Measurements from ENCODE around the gene KYAT1. TPM values are rescaled to one million over a fixed set of nuclear protein-coding genes. Genes with fewer than 3 reads are reported as not detected.

Gene KYAT1
- polyA plus RNA-seq, 2 of the 4 experiments (the other 2 are of a cell fraction): 8.4 to 10.0 TPM

DNA sequence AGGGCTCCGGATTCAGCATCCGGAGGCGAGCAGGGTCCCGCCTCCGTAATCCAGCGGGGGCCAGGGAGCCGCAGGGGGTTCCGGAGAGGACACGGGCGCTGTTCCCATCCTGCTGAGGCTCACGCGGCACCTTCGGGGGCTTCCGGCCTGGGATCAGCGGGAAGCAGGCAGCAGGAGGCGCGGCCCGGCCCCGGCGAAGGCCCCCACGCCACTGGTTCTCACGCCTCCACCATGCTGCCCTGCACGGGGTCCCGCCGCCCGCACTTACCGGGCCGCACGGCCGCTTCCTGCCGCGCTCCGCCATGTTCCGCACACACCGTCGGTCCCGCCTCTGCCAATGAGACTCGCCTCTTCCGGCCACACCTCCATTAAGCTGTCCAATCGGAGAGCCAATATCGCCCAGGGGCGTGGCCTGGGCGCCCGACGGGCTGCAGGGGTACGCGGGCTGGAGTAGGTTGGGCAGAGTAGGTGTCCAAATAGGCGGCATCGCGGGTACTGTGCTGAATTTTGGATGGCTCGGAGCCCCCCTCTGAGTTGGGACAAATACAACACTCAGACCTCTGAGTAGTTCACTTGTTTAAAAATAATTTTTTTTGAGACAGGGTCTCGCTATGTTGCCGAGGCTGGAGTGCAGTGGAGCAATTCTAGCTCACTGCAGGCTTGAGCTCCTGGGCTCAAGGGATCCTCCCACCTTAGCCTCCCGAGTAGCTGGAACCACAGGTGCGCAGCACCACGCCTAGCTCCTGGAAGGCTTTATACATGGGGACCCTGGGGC lies 52.1 kb downstream of the KYAT1 start, which contains the start of gene SPOUT1:
SPOUT1 (minus strand) TSS at position 318 of the 775 bp plus-strand sequence; CDS start at position 304, 14 bp downstream.
- POLR2A ChIA-PET: interaction anchor here (0.6 to 1.4 kb wide), 7 partner anchors 9 to 687 kb away, joined by 3 to 24 read pairs (median 4); partner anchors contain the start of gene ENDOG
- Histone ChIP-seq H3K4me2 (peak within 1 kb of the TSS; percentile 80), H3K4me1 (peaks cover 5% of the 10 kb centered on the region; the same call in 1 of the 3 replicates), H3K27ac (peak within 1 kb of the TSS; percentile 83 to 94), H3K4me3 (peak within 1 kb of the TSS; percentile 84), H3K9me3 (no peaks in the 10 kb centered on the region)
- CTCF ChIA-PET: interaction anchor here (0.5 to 1.2 kb wide), 6 partner anchors 10 to 194 kb away, joined by 3 to 12 read pairs (median 3); partner anchors contain the start of gene ENDOG
- ATAC-seq: peak; percentile 95 to 97
- WGBS (ENCODE audit: missing lambda C conversion rate): 3% methylated on average over 36 of the region's 56 CpGs
- peak; percentile 54 for FAIRE-seq
- no peak for TF ChIP-seq SREBF2 (IDR thresholded peaks at IDR 0.05)
- TF ChIP-seq, protein P1, sequence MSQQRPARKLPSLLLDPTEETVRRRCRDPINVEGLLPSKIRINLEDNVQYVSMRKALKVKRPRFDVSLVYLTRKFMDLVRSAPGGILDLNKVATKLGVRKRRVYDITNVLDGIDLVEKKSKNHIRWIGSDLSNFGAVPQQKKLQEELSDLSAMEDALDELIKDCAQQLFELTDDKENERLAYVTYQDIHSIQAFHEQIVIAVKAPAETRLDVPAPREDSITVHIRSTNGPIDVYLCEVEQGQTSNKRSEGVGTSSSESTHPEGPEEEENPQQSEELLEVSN (IDR thresholded peaks at IDR 0.05; ENCODE audit: borderline replicate concordance, low read depth): peak; percentile 58; the same call in 1 of the 2 replicates
- TF ChIP-seq, protein P2, sequence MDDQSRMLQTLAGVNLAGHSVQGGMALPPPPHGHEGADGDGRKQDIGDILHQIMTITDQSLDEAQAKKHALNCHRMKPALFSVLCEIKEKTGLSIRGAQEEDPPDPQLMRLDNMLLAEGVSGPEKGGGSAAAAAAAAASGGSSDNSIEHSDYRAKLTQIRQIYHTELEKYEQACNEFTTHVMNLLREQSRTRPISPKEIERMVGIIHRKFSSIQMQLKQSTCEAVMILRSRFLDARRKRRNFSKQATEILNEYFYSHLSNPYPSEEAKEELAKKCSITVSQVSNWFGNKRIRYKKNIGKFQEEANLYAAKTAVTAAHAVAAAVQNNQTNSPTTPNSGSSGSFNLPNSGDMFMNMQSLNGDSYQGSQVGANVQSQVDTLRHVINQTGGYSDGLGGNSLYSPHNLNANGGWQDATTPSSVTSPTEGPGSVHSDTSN (IDR thresholded peaks at IDR 0.05): no peak
- TF ChIP-seq KDM5A (IDR thresholded peaks at IDR 0.05): peak; percentile 91
- TF ChIP-seq POLR2A (IDR thresholded peaks at IDR 0.05; ENCODE audit: low read length): peak; percentile 91
- no peak for TF ChIP-seq EHF (CRISPR knock-in tag; IDR thresholded peaks at IDR 0.05)
- TF ChIP-seq, protein P3, sequence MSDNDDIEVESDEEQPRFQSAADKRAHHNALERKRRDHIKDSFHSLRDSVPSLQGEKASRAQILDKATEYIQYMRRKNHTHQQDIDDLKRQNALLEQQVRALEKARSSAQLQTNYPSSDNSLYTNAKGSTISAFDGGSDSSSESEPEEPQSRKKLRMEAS (IDR thresholded peaks at IDR 0.05): peak; percentile 86
- no peak for TF ChIP-seq HEYL (CRISPR knock-in tag; IDR thresholded peaks at IDR 0.05)
- TF ChIP-seq PHF8 (IDR thresholded peaks at IDR 0.05; ENCODE audit: borderline replicate concordance, low read depth): peak; percentile 37; the same call in 1 of the 2 replicates
- no peak for TF ChIP-seq NFE2L2 (conservative IDR thresholded peaks at IDR 0.05; ENCODE audit: low read length)
- no peak for TF ChIP-seq CBX2 (IDR thresholded peaks at IDR 0.05; ENCODE audit: borderline replicate concordance, low read depth)
- peak in 1 of 2 experiments; percentile 81; a peak in 3 of 5 replicates for TF ChIP-seq JUN (IDR thresholded peaks at IDR 0.05)
- TF ChIP-seq FOSB (CRISPR knock-in tag; IDR thresholded peaks at IDR 0.05): no peak
- 0 out of 2 replicates have a peak, but pooled peaks have one; percentile 71 for TF ChIP-seq TFCP2L1 (CRISPR knock-in tag; IDR thresholded peaks at IDR 0.05)
- 0 out of 2 replicates have a peak, but pooled peaks have one; percentile 17 for TF ChIP-seq RFX5 (IDR thresholded peaks at IDR 0.05)
- DNase-seq (ENCODE audit: low read depth in 1 of 2, low spot score in 1 of 2): peak; percentile 91 to 97

DNA sequence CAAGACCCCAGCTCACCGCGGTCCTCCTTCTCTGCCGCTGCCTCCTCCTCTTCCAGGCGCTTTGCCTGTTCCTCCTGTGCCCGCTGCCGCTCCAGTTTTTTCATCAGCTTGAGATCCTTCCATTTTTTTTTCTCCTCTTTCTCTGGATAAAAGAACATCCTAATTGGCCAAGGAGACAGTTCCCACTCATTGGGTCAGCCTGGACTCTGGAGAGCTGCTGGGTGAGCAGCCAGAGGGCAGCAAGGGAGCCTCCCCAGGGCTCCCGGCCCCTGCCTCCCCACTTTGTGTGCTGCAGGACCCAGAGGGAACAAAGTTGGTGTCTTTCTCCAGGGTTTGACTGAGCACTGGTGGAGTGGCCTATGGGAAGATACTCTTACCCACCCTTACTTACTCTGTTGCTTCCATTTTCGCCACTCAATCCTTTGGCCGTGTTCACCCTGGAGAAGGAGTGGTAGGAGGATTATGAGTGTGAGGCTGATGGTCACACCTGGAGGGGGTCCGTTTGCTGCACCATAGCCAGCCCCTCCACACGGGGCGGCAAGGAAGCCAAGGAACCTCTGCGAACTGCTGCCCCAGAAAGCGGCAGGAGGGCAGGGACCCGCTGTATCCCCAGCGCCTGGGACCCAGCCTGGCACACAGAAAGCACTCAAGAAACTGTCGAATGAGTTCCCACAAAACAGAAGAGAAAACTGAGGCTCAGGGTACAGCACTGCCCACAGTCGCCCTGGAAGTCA lies 52.9 kb downstream of the KYAT1 start:
- Histone ChIP-seq H3K4me2 (peak overlapping the region; percentile 80), H3K4me3 (peak overlapping the region; percentile 84), H3K4me1 (peaks cover 5% of the 10 kb centered on the region; the same call in 1 of the 3 replicates), H3K27ac (peak overlapping the region; percentile 83 to 94), H3K9me3 (no peaks in the 10 kb centered on the region)
- WGBS (ENCODE audit: missing lambda C conversion rate): 32% methylated on average over 18 of the region's 18 CpGs
- ATAC-seq (peak; percentile 10 to 15), DNase-seq (ENCODE audit: low read depth in 1 of 2, low spot score in 1 of 2) (no peak), FAIRE-seq (no peak)
- TF ChIP-seq RCOR1 (IDR thresholded peaks at IDR 0.05; ENCODE audit: low read depth, low read length): no peak
- TF ChIP-seq JUNB (IDR thresholded peaks at IDR 0.05): no peak
- TF ChIP-seq, protein P2 (IDR thresholded peaks at IDR 0.05): no peak
- TF ChIP-seq, protein P3 (IDR thresholded peaks at IDR 0.05): no peak
- TF ChIP-seq ZNF302 (CRISPR knock-in tag; IDR thresholded peaks at IDR 0.05): no peak
- no peak for TF ChIP-seq NFE2L2 (conservative IDR thresholded peaks at IDR 0.05; ENCODE audit: low read length)
- TF ChIP-seq, protein P4, sequence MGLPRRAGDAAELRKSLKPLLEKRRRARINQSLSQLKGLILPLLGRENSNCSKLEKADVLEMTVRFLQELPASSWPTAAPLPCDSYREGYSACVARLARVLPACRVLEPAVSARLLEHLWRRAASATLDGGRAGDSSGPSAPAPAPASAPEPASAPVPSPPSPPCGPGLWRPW (IDR thresholded peaks at IDR 0.05): no peak
- no peak for TF ChIP-seq GATA3 (IDR thresholded peaks at IDR 0.05; ENCODE audit: borderline replicate concordance)
- POLR2A ChIA-PET: interaction anchor here (0.7 to 1.4 kb wide), 5 partner anchors 10 to 687 kb away, joined by 3 to 24 read pairs (median 4); partner anchors contain the start of gene ENDOG
- CTCF ChIA-PET: interaction anchor here (0.6 to 1.2 kb wide), 3 partner anchors 10 to 99 kb away, joined by 3 to 12 read pairs (median 3); partner anchors contain the start of gene ENDOG
